Endothelial cell of umbilical vein (primary cell): ENCODE data around the gene ZNF91.
"Not testable (repeated sequence)": the region's sequence is repeated elsewhere in the genome, so short reads cannot be mapped to it uniquely, and the experiment has no call there.

Experiments
- CTCF ChIP-seq, 2 donors: IDR thresholded peaks; 1 replicate in 1 of 2; 2 replicates in 1 of 2; pipeline ENCODE4 v1.5.1; 2011; ENCODE audit warnings: low read length in 2 of 2, mild to moderate bottlenecking in 2 of 2, moderate library complexity in 2 of 2, control low read depth in 1 of 2, inconsistent platforms in 1 of 2, low read depth in 1 of 2; ENCODE audit not compliant: insufficient read depth in 1 of 2; ENCODE audit errors: extremely low read depth in 1 of 2
- EZH2 ChIP-seq: IDR thresholded peaks from 2 replicates; pipeline ENCODE4 v1.6.1; 2012; ENCODE audit warnings: borderline replicate concordance, low read depth, mild to moderate bottlenecking, moderate library complexity, low read length, inconsistent platforms; ENCODE audit not compliant: severe bottlenecking
- FOS ChIP-seq: IDR thresholded peaks from 2 replicates; pipeline ENCODE4 v1.6.1; 2011; ENCODE audit warnings: mild to moderate bottlenecking, low read length, moderate library complexity, borderline replicate concordance; ENCODE audit not compliant: insufficient read depth
- JUN ChIP-seq: IDR thresholded peaks from 2 replicates; pipeline ENCODE4 v1.6.1; 2011; ENCODE audit warnings: borderline replicate concordance, low read depth; ENCODE audit not compliant: insufficient read length, insufficient read depth
- MYC ChIP-seq: IDR thresholded peaks from one replicate; pipeline ENCODE4 v1.6.1; 2011; ENCODE audit warnings: mild to moderate bottlenecking, low read depth, low read length
- POLR2A ChIP-seq: IDR thresholded peaks from 2 replicates; pipeline ENCODE4 v1.6.1; 2012; ENCODE audit warnings: low read depth, mild to moderate bottlenecking, control low read depth, low read length
- POLR2AphosphoS5 ChIP-seq: IDR thresholded peaks from 2 replicates; pipeline ENCODE4 v1.6.1; 2012; ENCODE audit warnings: low read depth, mild to moderate bottlenecking, control low read depth, low read length, moderate library complexity; ENCODE audit not compliant: insufficient read depth

- TF ChIP-seq FOS; CTCF (IDR thresholded peaks at IDR 0.05; ENCODE audit: extremely low read depth in 1 of 2, insufficient read depth in 1 of 2, low read depth in 1 of 2, low read length in 2 of 2); POLR2A; EZH2; JUN; POLR2AphosphoS5; MYC: not testable (repeated sequence)
Observed at GRCh38 chr19:23379671-23380070, 15.6 kb downstream of the ZNF91 start.
